OCI-LY7 (cell line): Measurements from ENCODE around the gene MRGPRE.

Experiments
- EZH2phosphoT487 ChIP-seq: fragments of 200-600 bp; sonication (generic); IDR thresholded peaks from 2 replicates; pipeline ENCODE4 v1.6.1; 2018; ENCODE audit warnings: low read depth, borderline replicate concordance, mild to moderate bottlenecking, mixed run types, antibody characterized with exemption, low read length, moderate library complexity, mixed read lengths
- TF ChIP-seq, protein P1 (sequence below): fragments of 200-600 bp; sonication (generic); conservative IDR thresholded peaks from 2 replicates; pipeline ENCODE4 v1.5.1; 2014; ENCODE audit warnings: mild to moderate bottlenecking, antibody characterized with exemption, low read length, moderate library complexity, mixed read lengths

DNA sequence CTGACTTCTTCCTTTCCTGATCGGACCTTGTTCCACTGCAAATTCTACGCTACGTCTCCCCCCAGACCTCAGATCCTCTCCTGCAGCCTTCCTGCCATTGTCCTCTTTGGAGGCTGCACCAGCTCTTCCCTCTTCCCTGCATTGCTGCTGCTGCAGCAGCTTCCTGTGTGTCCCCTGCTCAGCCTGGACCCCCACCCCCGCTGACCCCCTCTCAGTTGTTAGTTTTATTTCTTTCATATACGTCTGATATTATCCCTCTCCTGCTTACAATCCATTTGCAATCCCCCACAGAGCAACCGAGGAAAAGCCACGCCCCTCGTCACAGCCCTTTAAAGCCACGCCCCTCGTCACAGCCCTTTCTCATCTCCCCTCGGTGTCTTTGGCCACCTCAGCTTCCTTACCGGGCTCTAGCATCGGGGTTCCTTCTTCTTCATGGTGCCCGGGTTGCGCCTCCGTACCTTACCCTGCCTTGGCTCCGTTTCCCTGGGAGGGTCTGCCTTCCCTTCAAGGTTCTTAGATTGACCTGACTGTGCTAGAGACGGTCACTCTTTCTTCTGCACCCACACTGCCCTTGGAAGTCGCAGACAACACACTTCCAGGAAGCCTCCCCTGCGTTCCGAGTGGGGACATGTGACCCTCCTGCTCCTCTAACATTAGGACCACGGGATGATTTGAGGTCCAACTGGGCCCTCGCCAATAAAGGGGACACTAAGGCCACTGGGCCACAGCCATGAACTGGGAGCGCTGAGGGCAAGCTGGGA is 18.4 kb downstream of the MRGPRE start:
- TF ChIP-seq, protein P1, sequence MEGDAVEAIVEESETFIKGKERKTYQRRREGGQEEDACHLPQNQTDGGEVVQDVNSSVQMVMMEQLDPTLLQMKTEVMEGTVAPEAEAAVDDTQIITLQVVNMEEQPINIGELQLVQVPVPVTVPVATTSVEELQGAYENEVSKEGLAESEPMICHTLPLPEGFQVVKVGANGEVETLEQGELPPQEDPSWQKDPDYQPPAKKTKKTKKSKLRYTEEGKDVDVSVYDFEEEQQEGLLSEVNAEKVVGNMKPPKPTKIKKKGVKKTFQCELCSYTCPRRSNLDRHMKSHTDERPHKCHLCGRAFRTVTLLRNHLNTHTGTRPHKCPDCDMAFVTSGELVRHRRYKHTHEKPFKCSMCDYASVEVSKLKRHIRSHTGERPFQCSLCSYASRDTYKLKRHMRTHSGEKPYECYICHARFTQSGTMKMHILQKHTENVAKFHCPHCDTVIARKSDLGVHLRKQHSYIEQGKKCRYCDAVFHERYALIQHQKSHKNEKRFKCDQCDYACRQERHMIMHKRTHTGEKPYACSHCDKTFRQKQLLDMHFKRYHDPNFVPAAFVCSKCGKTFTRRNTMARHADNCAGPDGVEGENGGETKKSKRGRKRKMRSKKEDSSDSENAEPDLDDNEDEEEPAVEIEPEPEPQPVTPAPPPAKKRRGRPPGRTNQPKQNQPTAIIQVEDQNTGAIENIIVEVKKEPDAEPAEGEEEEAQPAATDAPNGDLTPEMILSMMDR: no peak
- no peak for TF ChIP-seq EZH2phosphoT487
